GM19397 (cell line): Measurements from ENCODE around the gene UBE2R2.
"Not testable (repeated sequence)": the region's sequence is repeated elsewhere in the genome, so short reads cannot be mapped to it uniquely, and the experiment has no call there.

Source experiments
- ATAC-seq: cut with Tn5 transposase; IDR thresholded peaks from one replicate; pipeline ENCODE4 v1.9.1; 2021; ENCODE audit warnings: mild to moderate bottlenecking, moderate library complexity; ENCODE audit not compliant: unreplicated experiment

UBE2R2 gene

GRCh38 chr9:33924978-33925797 is 108.2 kb downstream of the UBE2R2 start:
- ATAC-seq: no peak

DNA sequence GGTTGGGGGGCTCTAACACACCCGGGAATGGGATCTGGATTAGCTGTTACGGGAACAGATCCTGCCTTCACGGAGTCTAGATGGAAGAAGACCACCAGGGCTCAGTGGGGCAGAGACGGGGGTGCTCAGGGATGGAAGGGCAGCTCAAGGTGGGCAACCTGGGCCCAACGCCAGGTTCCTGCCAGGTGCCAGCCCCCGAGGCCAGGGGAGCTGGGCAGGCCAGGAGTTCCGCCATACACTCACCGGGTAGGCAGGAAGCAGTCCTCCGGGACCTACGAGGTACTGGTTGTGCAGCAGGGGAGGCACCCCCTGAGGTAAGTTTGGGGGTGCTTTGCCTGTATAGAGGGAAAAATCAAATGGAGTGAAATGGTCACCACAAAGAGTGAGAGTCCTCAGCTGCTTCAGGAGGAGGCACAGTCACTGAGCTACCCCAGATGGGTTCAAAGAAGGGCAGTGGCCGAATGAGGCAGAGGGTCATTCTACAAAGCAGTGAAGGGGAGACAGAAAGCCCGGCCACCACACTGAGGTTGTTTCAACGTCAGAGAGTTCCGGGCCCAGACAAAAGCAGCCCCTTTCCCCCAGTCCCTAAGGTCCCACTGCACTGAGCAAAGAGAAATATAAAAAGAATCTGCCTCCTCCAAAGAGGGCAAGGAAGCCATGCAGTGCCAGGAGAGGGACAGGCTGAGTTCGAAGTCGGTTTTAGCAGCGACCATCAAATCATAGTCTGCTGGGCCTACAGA is 110.0 kb downstream of the UBE2R2 start:
- no peak for ATAC-seq

GRCh38 chr9:33927694-33928093 is 110.7 kb downstream of the UBE2R2 start:
- no peak for ATAC-seq

DNA sequence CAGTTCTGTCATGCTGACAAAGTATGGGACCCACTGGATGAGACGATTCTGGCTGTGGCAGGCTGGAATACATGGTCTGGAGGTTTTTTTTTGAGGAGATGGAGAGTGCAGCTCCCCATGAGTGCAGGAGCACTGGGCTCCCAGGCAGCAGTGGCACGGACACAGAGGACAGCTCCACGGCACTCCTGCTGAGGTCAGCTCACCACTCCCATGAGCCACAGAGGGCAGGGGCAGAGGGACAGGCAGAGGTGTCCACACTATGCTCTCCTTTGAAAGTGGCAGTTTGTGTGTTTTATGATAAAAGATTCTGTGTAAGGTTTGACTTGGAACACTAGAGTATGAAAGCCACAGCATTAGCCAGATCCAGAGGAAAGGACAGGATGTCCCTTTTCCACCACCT is 114.4 kb downstream of the UBE2R2 start:
- ATAC-seq: no peak

- no peak for ATAC-seq
Observed at GRCh38 chr9:33932078-33932807, 115.3 kb downstream of the UBE2R2 start.

DNA sequence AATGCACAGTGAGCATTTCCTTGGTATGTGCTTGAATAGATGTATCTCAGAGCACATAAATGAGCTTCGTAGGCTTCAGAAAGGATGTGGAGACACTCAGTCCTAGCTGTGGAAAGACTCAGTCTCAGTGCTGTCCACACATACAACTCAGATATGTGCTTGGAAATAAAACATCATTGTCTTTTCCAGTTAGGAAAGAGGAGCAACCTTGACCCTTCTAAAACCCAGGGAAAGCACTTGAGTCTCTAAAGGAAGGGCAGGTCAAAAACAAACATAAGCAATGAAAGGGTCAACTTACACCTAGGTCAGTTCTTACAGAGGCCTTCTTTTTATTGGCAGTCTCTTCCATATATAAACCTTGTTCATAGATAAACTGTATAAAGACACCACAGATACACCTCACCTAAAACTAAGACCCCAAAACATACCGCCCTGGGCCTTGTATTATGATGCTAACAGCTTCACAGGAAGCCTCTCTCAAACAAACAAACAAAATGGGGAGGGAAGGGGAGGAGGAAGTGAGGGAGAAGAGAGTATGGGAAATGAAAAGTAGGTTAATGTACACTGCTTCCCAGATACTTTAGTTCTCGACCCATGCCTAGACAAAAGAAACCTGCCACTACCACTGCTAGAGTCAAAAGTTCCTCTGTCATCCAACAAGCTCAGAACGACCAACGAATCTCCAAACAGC is 117.4 kb downstream of the UBE2R2 start:
- no peak for ATAC-seq

DNA sequence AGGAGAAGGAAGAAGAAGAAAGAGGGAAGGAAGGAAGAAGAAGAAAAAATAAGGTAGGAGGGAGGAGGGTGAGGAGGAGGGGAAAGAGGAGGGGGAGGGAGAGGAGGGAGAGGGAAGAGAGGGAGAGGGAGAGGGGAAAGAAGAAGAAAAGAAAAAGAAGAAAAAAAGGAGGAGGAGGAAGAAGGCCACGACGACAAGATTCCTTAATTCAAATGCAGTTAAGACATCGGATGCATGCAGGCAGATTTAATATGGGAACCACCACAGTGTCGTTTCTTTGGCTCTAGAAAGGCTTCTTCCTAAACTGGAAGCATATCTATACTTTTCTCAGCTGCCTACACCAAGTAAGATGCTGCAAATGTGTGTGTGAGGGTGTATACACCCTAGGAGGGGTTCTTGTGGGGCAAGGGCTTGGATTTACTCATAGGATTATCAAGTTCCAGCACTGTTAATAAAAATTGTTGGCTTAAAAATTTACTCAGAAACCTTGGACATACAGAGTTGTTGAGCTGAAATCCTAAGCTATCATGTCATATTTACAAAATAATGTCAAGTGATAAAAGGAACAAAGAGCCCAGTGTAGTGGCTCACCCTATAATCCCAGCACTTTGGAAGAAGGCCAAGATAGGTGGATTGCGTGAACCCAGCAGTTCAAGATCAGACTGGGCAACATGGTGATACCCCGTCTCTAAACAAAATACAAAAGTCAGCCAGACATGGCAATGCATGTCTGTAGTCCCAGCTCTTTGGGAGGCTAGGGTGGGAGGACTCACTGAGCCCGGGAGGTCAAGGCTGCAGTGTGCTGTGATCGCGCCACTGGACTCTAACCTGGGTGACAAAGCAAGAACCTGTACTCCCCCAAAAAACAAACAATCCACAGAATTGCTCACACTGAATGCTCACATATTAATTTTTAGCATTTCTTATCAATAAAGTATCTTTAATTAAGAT is 123.2 kb downstream of the UBE2R2 start:
- ATAC-seq: no peak

GRCh38 chr9:33942471-33943083 is 125.6 kb downstream of the UBE2R2 start:
- no peak for ATAC-seq

GRCh38 chr9:33943389-33943788 is 126.4 kb downstream of the UBE2R2 start:
- no peak for ATAC-seq

GRCh38 chr9:33946779-33947535 is 130.0 kb downstream of the UBE2R2 start:
- no peak for ATAC-seq

DNA sequence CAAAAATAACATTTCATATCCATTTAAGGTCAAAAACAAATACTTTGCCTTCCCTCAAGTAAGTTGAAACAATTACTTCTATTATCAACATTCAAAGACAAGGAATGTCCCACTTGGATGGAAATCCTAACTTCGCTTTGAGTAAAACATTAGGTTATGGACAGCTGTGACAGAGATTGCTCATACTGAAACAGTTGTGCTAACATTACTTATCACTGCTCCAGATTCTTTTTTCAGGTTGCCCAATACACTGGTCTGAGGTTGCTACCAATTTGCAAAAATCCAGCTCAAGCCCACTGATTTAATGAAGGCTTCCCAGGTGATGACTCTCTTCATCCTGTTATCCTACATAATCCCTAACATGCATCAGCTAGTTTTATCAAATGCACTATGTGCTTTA is 133.4 kb downstream of the UBE2R2 start:
- ATAC-seq: no peak

DNA sequence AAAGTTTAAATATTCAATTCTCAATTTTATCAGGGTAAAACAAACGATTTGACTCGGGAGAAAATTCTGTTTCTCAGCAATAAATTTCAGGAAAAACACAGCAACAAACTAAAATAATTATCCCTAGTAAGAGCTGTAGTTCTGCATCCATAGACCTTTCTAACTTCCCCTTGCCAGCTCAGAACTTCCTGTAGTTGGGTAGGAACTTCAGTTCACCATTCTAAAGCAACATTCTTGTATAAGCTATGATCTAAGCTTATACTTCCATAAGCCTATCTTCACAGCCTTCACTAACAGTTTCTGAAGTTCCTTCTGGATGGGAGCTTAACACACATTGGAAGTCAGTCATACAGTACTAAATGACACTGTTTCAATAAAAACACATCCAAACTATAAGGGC is 135.1 kb downstream of the UBE2R2 start:
- ATAC-seq: no peak

DNA sequence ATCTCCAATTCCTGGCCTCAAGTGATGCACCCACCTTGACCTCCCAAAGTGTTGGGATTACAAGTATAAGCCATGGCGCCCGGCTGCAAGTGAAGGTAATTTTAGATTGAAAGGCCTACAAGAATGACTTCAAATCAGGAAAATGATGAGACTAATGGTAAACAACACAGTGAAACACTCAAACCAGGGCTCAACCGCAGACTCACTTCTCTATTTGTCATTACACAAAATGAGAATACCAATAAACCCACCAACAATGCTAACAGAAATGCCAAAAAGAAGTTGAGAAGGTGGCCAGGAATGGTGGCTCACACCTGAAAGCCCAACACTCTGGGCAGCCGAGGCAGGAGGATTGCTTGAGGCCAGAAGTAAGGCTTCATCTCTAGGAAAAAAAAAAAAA is 139.6 kb downstream of the UBE2R2 start:
- no peak for ATAC-seq

DNA sequence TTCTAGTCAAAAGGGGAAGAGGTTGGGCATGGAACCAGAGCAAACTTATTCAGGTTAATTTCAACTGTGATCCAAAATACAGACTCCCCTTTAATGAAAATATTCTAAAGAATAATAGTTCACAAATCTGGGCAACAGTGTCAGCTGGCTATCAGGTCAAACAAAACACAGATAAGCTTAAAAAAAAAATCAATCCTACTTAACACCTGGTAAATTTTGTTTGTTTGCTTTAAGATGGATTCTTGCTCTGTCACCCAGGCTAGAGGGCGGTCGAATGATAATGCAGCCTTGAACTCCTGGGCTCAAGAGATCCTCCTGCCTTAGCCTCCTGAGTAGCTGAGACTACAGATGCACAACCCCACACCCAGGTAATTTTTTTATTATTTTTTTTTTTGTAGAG is 142.8 kb downstream of the UBE2R2 start:
- ATAC-seq: no peak

DNA sequence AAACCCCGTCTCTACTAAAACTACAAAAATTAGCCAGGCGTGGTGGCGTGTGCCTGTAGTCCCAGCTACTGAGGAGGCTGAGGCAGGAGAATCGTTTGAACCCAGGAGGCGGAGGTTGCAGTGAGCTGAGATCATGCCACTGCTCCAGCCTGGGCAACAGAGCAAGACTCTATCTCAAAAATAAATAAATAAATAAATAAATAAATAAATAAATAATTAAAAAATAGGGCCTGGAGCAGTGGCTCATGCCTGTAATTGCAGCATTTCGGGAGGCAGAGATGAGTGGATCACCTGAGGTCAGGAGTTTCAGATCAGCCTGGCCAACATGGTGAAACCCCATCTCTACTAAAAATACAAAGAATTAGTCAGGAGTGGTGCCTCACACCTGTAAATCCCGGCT is 145.5 kb downstream of the UBE2R2 start:
- not testable (repeated sequence) for ATAC-seq

DNA sequence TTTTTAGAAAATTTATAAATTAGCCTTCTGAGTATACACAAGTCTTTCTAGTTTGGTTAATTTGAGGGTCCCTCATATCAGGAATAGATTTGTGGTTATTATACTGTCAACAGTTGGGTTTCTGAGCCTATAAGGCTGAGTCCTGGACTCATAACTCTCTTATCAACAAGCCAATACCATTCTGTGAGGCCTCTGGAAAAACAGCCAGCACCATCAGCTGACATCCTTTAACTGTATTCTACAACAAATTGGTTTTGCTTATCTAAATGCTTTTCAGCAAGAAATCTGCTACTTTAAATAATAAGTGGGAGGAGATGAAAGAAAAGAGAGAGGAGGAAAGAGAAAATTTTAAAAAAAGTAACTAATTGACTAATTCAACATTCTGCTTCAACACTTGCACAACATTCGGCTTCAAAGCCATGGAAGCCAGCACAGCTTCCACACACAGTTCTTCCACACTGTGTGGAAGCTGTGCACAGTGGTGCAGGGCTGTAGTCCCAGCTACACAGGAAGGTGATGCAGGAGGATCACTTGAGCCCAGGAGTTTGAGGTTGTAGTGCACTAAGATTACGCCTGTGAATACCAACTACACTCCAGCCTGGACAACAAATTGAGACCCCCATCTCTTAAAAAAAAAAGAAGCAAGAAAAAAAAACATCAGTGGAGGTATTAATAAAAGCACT is 147.3 kb downstream of the UBE2R2 start:
- ATAC-seq: no peak
